Astrocyte (in vitro differentiated cells and primary cell): Measurements from ENCODE around the gene ISG15. TPM values are rescaled to one million over a fixed set of nuclear protein-coding genes. Genes with fewer than 3 reads are reported as not detected.
"Not testable (repeated sequence)": the region's sequence is repeated elsewhere in the genome, so short reads cannot be mapped to it uniquely, and the experiment has no call there.

Experiments
- DNase-seq: peaks from one replicate; pipeline ENCODE4 v3.0.0-alpha.2; 2010; ENCODE audit warnings: low read depth
- FAIRE-seq: peaks from 2 replicates; lab custom pipeline; 2011; peaks lifted over from hg19 to GRCh38; lab: Jason Lieb, UNC
- H2AFZ ChIP-seq: 2 replicates; pipeline ENCODE4 v1.6.0; 2012; ENCODE audit warnings: low read depth, low read length, inconsistent platforms
- H3K27ac ChIP-seq: 2 replicates; pipeline ENCODE4 v1.5.1; 2011; ENCODE audit warnings: low read depth, low read length, inconsistent platforms
- H3K27me3 ChIP-seq: 2 replicates; pipeline ENCODE4 v1.6.0; 2011; ENCODE audit warnings: low read length, inconsistent platforms; ENCODE audit not compliant: insufficient read depth
- H3K36me3 ChIP-seq: 2 replicates; pipeline ENCODE4 v1.5.1; 2011; ENCODE audit warnings: low read length, inconsistent platforms; ENCODE audit not compliant: insufficient read depth
- H3K4me1 ChIP-seq: 2 replicates; pipeline ENCODE4 v1.5.1; 2011; ENCODE audit warnings: low read length, inconsistent platforms; ENCODE audit not compliant: insufficient read depth
- H3K4me2 ChIP-seq: 2 replicates; pipeline ENCODE4 v1.6.0; 2012; ENCODE audit warnings: low read length, inconsistent platforms
- H3K4me3 ChIP-seq: 2 replicates; pipeline ENCODE4 v1.5.1; 2011; ENCODE audit warnings: low read depth, mild to moderate bottlenecking, low read length, inconsistent platforms; ENCODE audit not compliant: insufficient read depth
- H3K79me2 ChIP-seq: 2 replicates; pipeline ENCODE4 v1.6.0; 2012; ENCODE audit warnings: mild to moderate bottlenecking, low read length, inconsistent platforms; ENCODE audit not compliant: insufficient read depth
- H3K9ac ChIP-seq: 2 replicates; pipeline ENCODE4 v1.6.0; 2012; ENCODE audit warnings: mild to moderate bottlenecking, low read length, inconsistent platforms
- H3K9me3 ChIP-seq: 2 replicates; pipeline ENCODE4 v1.5.1; 2012; ENCODE audit warnings: low read depth, mild to moderate bottlenecking, low read length, inconsistent platforms; ENCODE audit not compliant: insufficient read depth
- H4K20me1 ChIP-seq: 2 replicates; pipeline ENCODE4 v1.6.0; 2012; ENCODE audit warnings: low read length, inconsistent platforms; ENCODE audit not compliant: insufficient read depth
- H3K27ac Mint-ChIP-seq: one replicate; pipeline ENCODE4 v1.8.0; 2021; ENCODE audit warnings: mild to moderate bottlenecking, mixed read lengths; ENCODE audit not compliant: unreplicated experiment
- H3K27me3 Mint-ChIP-seq: one replicate; pipeline ENCODE4 v1.8.0; 2021; ENCODE audit warnings: low read depth, mixed read lengths; ENCODE audit not compliant: unreplicated experiment
- H3K36me3 Mint-ChIP-seq: one replicate; pipeline ENCODE4 v1.8.0; 2021; ENCODE audit warnings: low read depth, mixed read lengths; ENCODE audit not compliant: unreplicated experiment
- H3K4me1 Mint-ChIP-seq: one replicate; pipeline ENCODE4 v1.8.0; 2021; ENCODE audit warnings: low read depth, mixed read lengths; ENCODE audit not compliant: unreplicated experiment
- H3K4me3 Mint-ChIP-seq: one replicate; pipeline ENCODE4 v1.8.0; 2021; ENCODE audit warnings: mild to moderate bottlenecking, moderate library complexity, mixed read lengths; ENCODE audit not compliant: unreplicated experiment
- H3K9me3 Mint-ChIP-seq: one replicate; pipeline ENCODE4 v1.8.0; 2021; ENCODE audit warnings: mild to moderate bottlenecking, mixed read lengths; ENCODE audit not compliant: unreplicated experiment
- CTCF ChIP-seq: IDR thresholded peaks from 2 replicates; pipeline ENCODE4 v1.5.1; 2011; ENCODE audit warnings: low read depth, mild to moderate bottlenecking, inconsistent platforms, low read length, moderate library complexity; ENCODE audit not compliant: insufficient read depth
- EZH2 ChIP-seq: IDR thresholded peaks from 2 replicates; pipeline ENCODE4 v1.6.1; 2012; ENCODE audit warnings: mild to moderate bottlenecking, low read length, inconsistent platforms; ENCODE audit not compliant: insufficient read depth
- total RNA-seq: library from RNA; stranded (reverse); gene quantifications from 2 replicates; pipeline ENCODE4 v1.2.1, GENCODE V29; 2021

Gene ISG15
- total RNA-seq, 1 donor from 2014 or later = 1,830 TPM

- Histone ChIP-seq H2AFZ (peak overlapping the region; percentile 52), H3K4me3 (no peak overlapping the region)
- peak overlapping the region; percentile 57 for H3K4me3 Mint-ChIP-seq
Observed at GRCh38 chr1:975896-976683, 37.2 kb upstream of the ISG15 start.

GRCh38 chr1:976791-977190 lies 36.5 kb upstream of the ISG15 start:
- H3K36me3 ChIP-seq, H3K4me1 Mint-ChIP-seq, H3K4me1 ChIP-seq, H3K27ac ChIP-seq, DNase-seq, H3K4me3 Mint-ChIP-seq, H3K27me3 ChIP-seq, H3K79me2 ChIP-seq, H3K27ac Mint-ChIP-seq, H3K4me3 ChIP-seq, H4K20me1 ChIP-seq, H3K9ac ChIP-seq, H3K9me3 Mint-ChIP-seq, FAIRE-seq, H3K4me2 ChIP-seq, H3K9me3 ChIP-seq, H2AFZ ChIP-seq, H3K36me3 Mint-ChIP-seq: not testable (repeated sequence)
- H3K27me3 Mint-ChIP-seq = peaks cover 23% of the 10 kb centered on the region

More at GRCh38 chr1:975896-976683, 37.2 kb upstream of the ISG15 start:
- H3K79me2 ChIP-seq = no peaks in the 10 kb centered on the region
- no peaks in the 10 kb centered on the region for H3K9me3 ChIP-seq
- DNase-seq (no peak), FAIRE-seq (no peak)
- H3K9ac ChIP-seq = no peak overlapping the region
- H3K27ac ChIP-seq = no peak overlapping the region
- peaks cover 21% of the 10 kb centered on the region for H3K27me3 Mint-ChIP-seq
- peak overlapping the region; percentile 48 for H3K4me2 ChIP-seq
- TF ChIP-seq CTCF (no peak), EZH2 (no peak)
- peaks cover 5% of the 10 kb centered on the region for H3K36me3 Mint-ChIP-seq
- no peaks in the 10 kb centered on the region for H3K9me3 Mint-ChIP-seq
- H3K4me1 Mint-ChIP-seq = no peaks in the 10 kb centered on the region
- H3K4me1 ChIP-seq = no peaks in the 10 kb centered on the region
- H4K20me1 ChIP-seq = no peaks in the 10 kb centered on the region
- no peaks in the 10 kb centered on the region for H3K36me3 ChIP-seq
- H3K27ac Mint-ChIP-seq = no peak overlapping the region
- H3K27me3 ChIP-seq = no peaks in the 10 kb centered on the region

GRCh38 chr1:978069-978834 lies 35.0 kb upstream of the ISG15 start:
- H3K9me3 Mint-ChIP-seq = no peaks in the 10 kb centered on the region
- Histone ChIP-seq H3K27ac (no peak overlapping the region), H3K27me3 (peaks cover 4% of the 10 kb centered on the region), H4K20me1 (no peaks in the 10 kb centered on the region), H3K4me3 (no peak overlapping the region), H3K9me3 (no peaks in the 10 kb centered on the region), H3K4me2 (no peak overlapping the region), H2AFZ (no peak overlapping the region), H3K79me2 (no peaks in the 10 kb centered on the region), H3K4me1 (no peaks in the 10 kb centered on the region), H3K36me3 (no peaks in the 10 kb centered on the region), H3K9ac (no peak overlapping the region)
- no peak overlapping the region for H3K4me3 Mint-ChIP-seq
- peaks cover 29% of the 10 kb centered on the region for H3K27me3 Mint-ChIP-seq
- H3K4me1 Mint-ChIP-seq = no peaks in the 10 kb centered on the region
- DNase-seq (no peak), FAIRE-seq (no peak)
- H3K27ac Mint-ChIP-seq = peak overlapping the region; percentile 26
- TF ChIP-seq CTCF (no peak), EZH2 (no peak)
- peaks cover 5% of the 10 kb centered on the region for H3K36me3 Mint-ChIP-seq
